K562 (cell line): Measurements from ENCODE around the gene USP1. TPM values are rescaled to one million over a fixed set of nuclear protein-coding genes. Genes with fewer than 3 reads are reported as not detected.

Source experiments
- CBX8 ChIP-seq: fragments of 200-600 bp; sonication (generic); IDR thresholded peaks from 2 replicates; pipeline ENCODE4 v1.6.1; 2012; ENCODE audit warnings: borderline replicate concordance, mixed run types, low read depth, mild to moderate bottlenecking, moderate library complexity, mixed read lengths, low read length, control low read depth, inconsistent platforms; ENCODE audit not compliant: poor library complexity, severe bottlenecking; ENCODE audit errors: extremely low read depth
- ELF4 ChIP-seq: fragments of 450-650 bp; formaldehyde crosslinking; IDR thresholded peaks from 2 replicates; pipeline ENCODE4 v1.4.0; 2022; ENCODE audit warnings: missing genetic modification characterization
- KLF1 ChIP-seq: fragments of 450-650 bp; IDR thresholded peaks from 2 replicates; pipeline ENCODE4 v1.6.1; 2016; ENCODE audit warnings: missing genetic modification characterization, missing compliant biosample characterization
- NR2C2 ChIP-seq, 2 experiments: fragments of 200-800 bp in 1 of 2; sonication (Bioruptor generic) in 1 of 2; sonication (generic) in 1 of 2; formaldehyde crosslinking in 1 of 2; IDR thresholded peaks; 2 replicates each; pipeline versions ENCODE4 v1.6.1 to v1.8.0; 2016 to 2022; ENCODE audit warnings: mild to moderate bottlenecking in 1 of 2, missing compliant biosample characterization in 1 of 2, missing genetic modification characterization in 1 of 2, missing genetic modification reagents in 1 of 2
- SMARCC2 ChIP-seq: fragments of 450-650 bp; IDR thresholded peaks from 2 replicates; pipeline ENCODE4 v1.6.1; 2017; ENCODE audit warnings: antibody characterized with exemption, moderate library complexity, mild to moderate bottlenecking, low read depth
- U2AF1 ChIP-seq: fragments of 200-400 bp; formaldehyde crosslinking; optimal IDR thresholded peaks from 2 replicates; pipeline ENCODE3; 2017; ENCODE audit warnings: mild to moderate bottlenecking, low read depth, low read length, moderate library complexity
- U2AF2 ChIP-seq: fragments of 200-400 bp; formaldehyde crosslinking; optimal IDR thresholded peaks from 2 replicates; pipeline ENCODE3; 2017; ENCODE audit warnings: low read depth, mild to moderate bottlenecking, low read length
- ZNF140 ChIP-seq: fragments of 250-450 bp; sonication (Bioruptor Pico); IDR thresholded peaks from 2 replicates; pipeline ENCODE4 v1.8.0; 2021; ENCODE audit warnings: moderate library complexity, mild to moderate bottlenecking, inconsistent platforms
- polyA plus RNA-seq, 8 experiments: library from polyadenylated mRNA; depleted of rRNA in 4 of 8; stranded (reverse) in 5 of 8; unstranded in 3 of 8; fragments of >200 nt; fragmentation: Nextera tagmentation in 2 of 8; fragmentation: Illumina TruSeq in 1 of 8; extraction: Ambion mirVana in 2 of 8; extraction: Trizol in 1 of 8; gene quantifications; 2 replicates each; pipeline versions ENCODE4 v1.2.1 to v1.2.3, GENCODE V29; 2011 to 2014; ENCODE audit warnings: inconsistent platforms in 1 of 8, missing spikeins in 1 of 8
- total RNA-seq, 7 experiments: library from RNA; depleted of rRNA in 6 of 7; stranded (reverse); fragments of >200 nt in 6 of 7; fragmentation: Illumina TruSeq in 2 of 7; extraction: Trizol in 2 of 7; gene quantifications; 2 replicates each; pipeline versions ENCODE4 v1.2.1 to v1.2.3, GENCODE V29; 2011 to 2021; ENCODE audit warnings: low replicate concordance in 1 of 7
- TF ChIP-seq, protein P1 (sequence below): sonication (generic); IDR thresholded peaks from 2 replicates; pipeline ENCODE4 v1.6.1; 2016
- TF ChIP-seq, protein P2 (sequence below): sonication (generic); formaldehyde crosslinking; IDR thresholded peaks from 2 replicates; pipeline ENCODE4 v1.8.0; 2022; ENCODE audit warnings: mild to moderate bottlenecking, missing genetic modification reagents

USP1 gene
- total and polyA plus RNA-seq, 9 of the 15 experiments (the other 6 are each of a cell fraction or from before 2014, with no cell fraction given): 27.3 to 87.9 (median 51.7) TPM

DNA sequence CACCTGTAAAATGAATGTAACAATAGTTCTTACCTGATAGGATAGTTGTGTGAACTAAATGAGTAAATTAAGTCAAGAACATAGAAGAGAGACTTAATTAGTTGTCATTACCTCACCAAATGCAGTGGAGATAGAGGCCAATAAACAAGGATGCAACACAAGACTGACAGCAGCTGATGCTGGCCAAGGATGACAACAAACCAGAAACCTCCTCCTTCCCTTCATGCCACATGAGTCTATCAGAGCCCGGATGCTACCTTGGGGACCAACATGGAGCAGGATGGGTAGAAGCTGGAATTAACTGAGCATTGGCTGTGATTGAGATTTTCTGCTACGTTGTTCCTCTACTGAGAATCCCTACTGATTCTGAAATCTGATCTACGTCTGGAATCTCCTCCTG, 30.3 kb upstream of the USP1 start (continued):
- no peak for TF ChIP-seq U2AF2
- no peak for TF ChIP-seq NR2C2 (CRISPR knock-in tag; IDR thresholded peaks at IDR 0.05)
- TF ChIP-seq NR2C2 (tag; IDR thresholded peaks at IDR 0.05): no peak
- TF ChIP-seq KLF1 (tag): no peak
- no peak for TF ChIP-seq CBX8
- TF ChIP-seq, protein P1, sequence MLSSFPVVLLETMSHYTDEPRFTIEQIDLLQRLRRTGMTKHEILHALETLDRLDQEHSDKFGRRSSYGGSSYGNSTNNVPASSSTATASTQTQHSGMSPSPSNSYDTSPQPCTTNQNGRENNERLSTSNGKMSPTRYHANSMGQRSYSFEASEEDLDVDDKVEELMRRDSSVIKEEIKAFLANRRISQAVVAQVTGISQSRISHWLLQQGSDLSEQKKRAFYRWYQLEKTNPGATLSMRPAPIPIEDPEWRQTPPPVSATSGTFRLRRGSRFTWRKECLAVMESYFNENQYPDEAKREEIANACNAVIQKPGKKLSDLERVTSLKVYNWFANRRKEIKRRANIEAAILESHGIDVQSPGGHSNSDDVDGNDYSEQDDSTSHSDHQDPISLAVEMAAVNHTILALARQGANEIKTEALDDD: no peak
- no peak for TF ChIP-seq U2AF1
- TF ChIP-seq, protein P2, sequence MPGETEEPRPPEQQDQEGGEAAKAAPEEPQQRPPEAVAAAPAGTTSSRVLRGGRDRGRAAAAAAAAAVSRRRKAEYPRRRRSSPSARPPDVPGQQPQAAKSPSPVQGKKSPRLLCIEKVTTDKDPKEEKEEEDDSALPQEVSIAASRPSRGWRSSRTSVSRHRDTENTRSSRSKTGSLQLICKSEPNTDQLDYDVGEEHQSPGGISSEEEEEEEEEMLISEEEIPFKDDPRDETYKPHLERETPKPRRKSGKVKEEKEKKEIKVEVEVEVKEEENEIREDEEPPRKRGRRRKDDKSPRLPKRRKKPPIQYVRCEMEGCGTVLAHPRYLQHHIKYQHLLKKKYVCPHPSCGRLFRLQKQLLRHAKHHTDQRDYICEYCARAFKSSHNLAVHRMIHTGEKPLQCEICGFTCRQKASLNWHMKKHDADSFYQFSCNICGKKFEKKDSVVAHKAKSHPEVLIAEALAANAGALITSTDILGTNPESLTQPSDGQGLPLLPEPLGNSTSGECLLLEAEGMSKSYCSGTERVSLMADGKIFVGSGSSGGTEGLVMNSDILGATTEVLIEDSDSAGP: no peak
- no peak for TF ChIP-seq ELF4 (CRISPR knock-in tag)
- TF ChIP-seq SMARCC2: no peak
- TF ChIP-seq ZNF140 (CRISPR knock-in tag): no peak
